Kidney epithelial cell (primary cell): ENCODE measurements around the gene ANXA8. TPM values are rescaled to one million over a fixed set of nuclear protein-coding genes. Genes with fewer than 3 reads are reported as not detected.

Source experiments
- DNase-seq: peaks from one replicate; pipeline ENCODE4 v3.0.0-alpha.2; 2010; ENCODE audit warnings: low read depth
- H3K27me3 ChIP-seq: 2 replicates; pipeline ENCODE4 v1.6.0; 2011; ENCODE audit warnings: low read length; ENCODE audit not compliant: control insufficient read depth, insufficient read depth
- H3K36me3 ChIP-seq: 2 replicates; pipeline ENCODE4 v1.5.1; 2011; ENCODE audit warnings: low read length; ENCODE audit not compliant: control insufficient read depth, insufficient read depth
- H3K4me3 ChIP-seq: 2 replicates; pipeline ENCODE4 v1.5.1; 2011; ENCODE audit warnings: low read depth, mild to moderate bottlenecking, control low read depth, low read length
- total RNA-seq: library from RNA; depleted of rRNA; stranded (reverse); fragments of >200 nt; gene quantifications from 2 replicates; pipeline ENCODE4 v1.2.3, GENCODE V29; 2015
- TF ChIP-seq, protein P1 (sequence below): IDR thresholded peaks from 2 replicates; pipeline ENCODE4 v1.5.1; 2011; ENCODE audit warnings: mild to moderate bottlenecking, moderate library complexity, low read length, control low read depth, inconsistent platforms; ENCODE audit not compliant: insufficient read depth, poor library complexity, severe bottlenecking

The ANXA8 gene
- total RNA-seq, 1 donor from 2014 or later = 4.6 TPM

DNA sequence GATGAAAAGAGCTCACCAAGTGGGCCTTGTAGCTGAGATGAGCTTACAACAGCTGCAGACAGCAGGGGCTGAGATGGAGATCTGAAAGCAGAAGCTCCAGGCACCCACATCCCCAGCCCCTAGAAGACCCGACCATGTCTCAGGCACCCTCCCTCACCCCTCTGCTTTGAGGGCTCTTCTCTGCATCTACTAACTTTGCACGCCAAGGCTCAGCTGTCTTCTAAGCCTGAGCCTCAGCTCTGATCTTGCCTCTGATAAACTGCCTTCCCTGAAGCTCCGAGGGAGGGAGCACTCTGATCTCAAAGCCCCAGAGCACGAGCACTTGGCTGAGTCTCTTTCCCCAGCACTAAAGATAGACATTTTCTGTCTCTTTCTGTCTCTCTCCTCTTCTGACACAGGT lies 42.0 kb downstream of the ANXA8 start:
- H3K4me3 ChIP-seq = no peak overlapping the region
- no peaks in the 10 kb centered on the region for H3K36me3 ChIP-seq
- H3K27me3 ChIP-seq = no peaks in the 10 kb centered on the region
- no peak for DNase-seq
- TF ChIP-seq, protein P1, sequence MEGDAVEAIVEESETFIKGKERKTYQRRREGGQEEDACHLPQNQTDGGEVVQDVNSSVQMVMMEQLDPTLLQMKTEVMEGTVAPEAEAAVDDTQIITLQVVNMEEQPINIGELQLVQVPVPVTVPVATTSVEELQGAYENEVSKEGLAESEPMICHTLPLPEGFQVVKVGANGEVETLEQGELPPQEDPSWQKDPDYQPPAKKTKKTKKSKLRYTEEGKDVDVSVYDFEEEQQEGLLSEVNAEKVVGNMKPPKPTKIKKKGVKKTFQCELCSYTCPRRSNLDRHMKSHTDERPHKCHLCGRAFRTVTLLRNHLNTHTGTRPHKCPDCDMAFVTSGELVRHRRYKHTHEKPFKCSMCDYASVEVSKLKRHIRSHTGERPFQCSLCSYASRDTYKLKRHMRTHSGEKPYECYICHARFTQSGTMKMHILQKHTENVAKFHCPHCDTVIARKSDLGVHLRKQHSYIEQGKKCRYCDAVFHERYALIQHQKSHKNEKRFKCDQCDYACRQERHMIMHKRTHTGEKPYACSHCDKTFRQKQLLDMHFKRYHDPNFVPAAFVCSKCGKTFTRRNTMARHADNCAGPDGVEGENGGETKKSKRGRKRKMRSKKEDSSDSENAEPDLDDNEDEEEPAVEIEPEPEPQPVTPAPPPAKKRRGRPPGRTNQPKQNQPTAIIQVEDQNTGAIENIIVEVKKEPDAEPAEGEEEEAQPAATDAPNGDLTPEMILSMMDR = no peak

DNA sequence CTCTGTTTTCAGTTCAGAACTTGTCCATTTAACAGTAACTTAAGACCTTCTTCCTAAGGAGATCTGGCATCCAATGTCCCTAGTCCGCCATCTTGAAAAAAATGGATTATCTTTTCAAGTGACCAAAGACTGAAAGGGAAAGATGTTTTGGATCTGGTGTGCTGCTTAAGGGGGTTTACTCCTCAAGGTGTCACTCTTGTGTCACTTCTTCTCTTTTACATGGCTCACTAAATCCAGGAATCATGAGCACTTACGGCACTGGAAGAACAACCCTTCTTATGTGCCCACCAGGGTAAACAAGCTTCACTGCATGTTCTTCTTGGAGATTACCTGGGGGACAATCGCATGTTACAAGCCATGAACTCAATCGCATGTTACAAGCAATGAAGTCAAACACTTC lies 43.7 kb downstream of the ANXA8 start:
- Histone ChIP-seq H3K36me3 (no peaks in the 10 kb centered on the region), H3K4me3 (no peak overlapping the region), H3K27me3 (no peaks in the 10 kb centered on the region)
- TF ChIP-seq, protein P1 = no peak
- DNase-seq = no peak

DNA sequence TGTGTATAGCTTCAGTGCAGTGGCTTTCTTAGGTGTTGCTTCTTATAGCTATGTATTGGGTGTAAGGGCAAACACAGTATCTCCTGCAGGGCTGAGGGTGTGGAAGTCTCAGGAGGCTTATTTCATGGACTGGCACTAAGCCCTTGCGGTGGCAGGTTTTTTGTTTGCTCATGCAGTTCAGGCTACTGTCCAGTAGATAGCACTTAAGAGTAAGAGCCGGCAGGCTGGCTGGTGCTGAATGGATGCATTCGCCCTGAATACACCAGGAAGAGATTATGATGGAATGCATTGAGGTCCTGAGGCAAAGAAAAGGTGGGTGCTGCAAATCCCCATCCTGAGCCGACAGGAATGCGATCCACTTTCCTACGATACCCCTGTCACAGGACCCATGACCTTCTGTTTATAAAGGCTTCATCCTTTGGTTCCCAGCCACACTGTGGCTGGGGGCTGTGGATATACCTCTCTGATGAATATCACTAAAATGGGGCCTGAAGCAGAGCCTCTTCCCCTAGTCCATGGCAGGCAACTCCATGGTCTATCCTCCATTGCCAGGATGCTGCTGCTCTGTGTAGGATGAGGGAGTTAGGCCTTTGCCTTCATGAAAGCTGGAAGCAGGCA lies 44.9 kb downstream of the ANXA8 start:
- Histone ChIP-seq H3K36me3 (no peaks in the 10 kb centered on the region), H3K27me3 (no peaks in the 10 kb centered on the region), H3K4me3 (no peak overlapping the region)
- TF ChIP-seq, protein P1 = peak; percentile 73
- DNase-seq = peak; percentile 26

DNA sequence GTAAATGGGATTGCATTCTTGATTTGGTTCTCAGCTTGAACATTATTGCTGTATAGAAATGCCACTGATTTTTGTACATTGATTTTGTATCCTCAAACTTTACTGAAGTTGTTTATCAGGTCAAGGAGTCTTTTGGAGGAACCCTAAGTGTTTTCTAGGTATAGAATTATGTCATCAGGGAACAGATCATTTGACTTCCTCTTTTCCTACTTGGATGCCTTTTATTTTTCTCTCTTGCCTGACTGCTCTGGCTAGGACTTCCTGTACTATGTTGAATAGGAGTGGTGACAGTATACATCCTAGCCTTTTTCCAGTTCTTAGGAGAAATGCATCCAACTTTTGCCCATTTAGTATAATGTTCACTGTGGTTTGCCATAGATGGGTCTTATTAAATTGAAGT lies 48.8 kb downstream of the ANXA8 start:
- TF ChIP-seq, protein P1 = no peak
- DNase-seq = no peak

DNA sequence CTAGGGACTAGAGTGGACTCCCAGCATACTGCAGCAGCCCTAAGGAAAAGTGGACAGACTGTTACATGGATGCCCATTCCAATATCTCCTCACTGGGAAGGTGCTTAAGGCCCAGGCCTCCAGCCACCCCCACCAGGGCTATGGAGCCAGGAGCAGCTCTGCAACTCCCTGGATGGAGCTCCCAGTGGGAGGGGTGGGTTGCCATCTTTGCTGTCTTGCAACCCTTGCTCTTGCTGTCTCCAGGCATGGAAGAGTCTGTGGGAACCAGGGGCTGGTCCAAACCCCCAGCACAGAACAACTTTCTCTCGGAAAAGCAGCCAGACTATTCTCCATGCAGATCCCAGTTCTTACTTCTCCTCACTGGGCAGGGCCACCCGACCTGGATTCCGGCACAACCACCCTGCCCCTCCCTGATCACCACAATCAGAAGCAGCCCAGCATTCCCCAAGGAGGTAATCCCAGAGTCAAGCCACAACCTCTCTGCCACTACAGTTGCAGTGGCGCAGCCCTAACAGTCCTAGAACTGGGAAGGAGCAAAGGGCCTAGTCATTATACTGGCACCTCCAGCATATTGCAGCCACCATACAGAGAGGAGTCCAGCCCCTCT lies 58.0 kb downstream of the ANXA8 start:
- Histone ChIP-seq H3K27me3 (no peaks in the 10 kb centered on the region), H3K36me3 (no peaks in the 10 kb centered on the region), H3K4me3 (no peak overlapping the region)
- no peak for DNase-seq
- TF ChIP-seq, protein P1 = no peak

More for the DNA sequence above, 48.8 kb downstream of the ANXA8 start:
- Histone ChIP-seq H3K36me3 (no peaks in the 10 kb centered on the region), H3K4me3 (no peak overlapping the region), H3K27me3 (no peaks in the 10 kb centered on the region)

DNA sequence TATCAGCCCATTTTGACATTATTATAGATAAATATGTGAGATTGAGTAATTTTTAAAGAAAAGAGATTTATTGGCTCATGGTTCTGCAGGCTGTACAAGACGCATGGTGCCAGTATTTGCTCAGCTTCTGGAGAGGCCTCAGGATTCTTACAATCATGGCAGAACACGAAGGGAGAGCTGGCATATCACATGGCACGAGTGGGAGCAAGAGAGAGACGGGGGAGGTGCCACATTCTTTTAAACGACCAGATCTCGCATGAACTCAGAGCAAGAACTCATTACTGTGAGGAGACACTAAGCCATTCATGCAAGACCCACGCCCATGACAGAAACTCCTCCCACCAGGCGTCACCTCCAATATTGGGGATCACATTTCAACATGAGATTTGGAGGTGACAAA lies 59.7 kb downstream of the ANXA8 start:
- DNase-seq = no peak
- TF ChIP-seq, protein P1 = no peak
- Histone ChIP-seq H3K27me3 (no peaks in the 10 kb centered on the region), H3K36me3 (no peaks in the 10 kb centered on the region), H3K4me3 (no peak overlapping the region)
